H1 (cell line): Measurements from ENCODE around the gene FHDC1. TPM values are rescaled to one million over a fixed set of nuclear protein-coding genes. Genes with fewer than 3 reads are reported as not detected.

Source experiments
- CTCF ChIA-PET: fragments of 300-600 bp; sonication (Branson Sonifier 250); formaldehyde crosslinking; loops from one replicate; lab custom pipeline; 2021; ENCODE audit not compliant: partially characterized antibody; lab: Charles Lee
- POLR2A ChIA-PET: fragments of 300-600 bp; sonication (Branson Sonifier 250); formaldehyde crosslinking; loops from one replicate; lab custom pipeline; 2021; ENCODE audit warnings: inconsistent platforms; ENCODE audit not compliant: partially characterized antibody; lab: Charles Lee
- DNase-seq, 2 experiments: peaks; one replicate each; pipeline versions ENCODE4 v3.0.0 to v3.0.0-alpha.2; 2010 to 2022; ENCODE audit warnings: low spot score in 2 of 2, low read depth in 1 of 2, mixed read lengths in 1 of 2
- FAIRE-seq: peaks from 2 replicates; lab custom pipeline; 2011; peaks lifted over from hg19 to GRCh38; lab: Jason Lieb, UNC
- H2AFZ ChIP-seq: 2 replicates; pipeline ENCODE4 v1.8.1; 2012; ENCODE audit warnings: low read length, inconsistent platforms
- H2AK5ac ChIP-seq: 2 replicates; pipeline ENCODE4 v1.6.1; 2013; ENCODE audit warnings: low read depth, low read length
- H2BK120ac ChIP-seq: replicated peaks from 2 replicates; pipeline ENCODE3; 2013; ENCODE audit warnings: low read depth, low read length, inconsistent platforms
- H2BK12ac ChIP-seq: 2 replicates; pipeline ENCODE4 v1.6.1; 2013; ENCODE audit warnings: low read depth, low read length
- H2BK15ac ChIP-seq: 2 replicates; pipeline ENCODE4 v1.6.1; 2013; ENCODE audit warnings: low read length
- H2BK20ac ChIP-seq: 2 replicates; pipeline ENCODE4 v1.6.1; 2013; ENCODE audit warnings: low read length
- H2BK5ac ChIP-seq: 2 replicates; pipeline ENCODE4 v1.6.1; 2013; ENCODE audit warnings: low read depth, low read length
- H3K14ac ChIP-seq: 2 replicates; pipeline ENCODE4 v1.6.1; 2013; ENCODE audit warnings: inconsistent platforms; ENCODE audit not compliant: insufficient read length
- H3K18ac ChIP-seq: 2 replicates; pipeline ENCODE4 v1.6.1; 2013; ENCODE audit warnings: low read length; ENCODE audit errors: extremely low read depth
- H3K23ac ChIP-seq: 2 replicates; pipeline ENCODE4 v1.6.1; 2013; ENCODE audit warnings: inconsistent platforms; ENCODE audit not compliant: insufficient read length
- H3K23me2 ChIP-seq: 2 replicates; pipeline ENCODE4 v1.6.1; 2013; ENCODE audit warnings: low read depth, low read length
- H3K27ac ChIP-seq: 2 replicates; pipeline ENCODE4 v1.6.1; 2011; ENCODE audit warnings: low read depth, low read length, inconsistent platforms
- H3K27me3 ChIP-seq, 4 experiments: replicated peaks in 1 of 4; 1 replicate in 1 of 4; 2 replicates in 3 of 4; pipeline versions ENCODE4 v1.6.1 to v1.8.1; 2011 to 2013; ENCODE audit warnings: low read length in 3 of 4, mild to moderate bottlenecking in 3 of 4, inconsistent platforms in 2 of 4, mixed read lengths in 2 of 4, moderate library complexity in 1 of 4; ENCODE audit not compliant: control insufficient read depth in 3 of 4, insufficient read depth in 3 of 4; ENCODE audit errors: extremely low read depth in 1 of 4
- H3K36me3 ChIP-seq, 4 experiments: 2 replicates each; pipeline versions ENCODE4 v1.6.1 to v1.8.1; 2011 to 2013; ENCODE audit warnings: mild to moderate bottlenecking in 4 of 4, low read length in 3 of 4, moderate library complexity in 2 of 4, control low read depth in 1 of 4, inconsistent platforms in 1 of 4; ENCODE audit not compliant: insufficient read depth in 4 of 4, control insufficient read depth in 2 of 4
- H3K4ac ChIP-seq: replicated peaks from 2 replicates; pipeline ENCODE3; 2013; ENCODE audit warnings: low read length, low read depth, mixed read lengths, inconsistent platforms; ENCODE audit not compliant: insufficient read length
- H3K4me1 ChIP-seq, 4 experiments: replicated peaks in 1 of 4; 1 replicate in 1 of 4; 2 replicates in 3 of 4; pipeline versions ENCODE4 v1.6.1 to v1.8.1; 2011 to 2013; ENCODE audit warnings: low read length in 3 of 4, inconsistent platforms in 2 of 4, mixed read lengths in 1 of 4; ENCODE audit not compliant: insufficient read depth in 4 of 4, control insufficient read depth in 3 of 4
- H3K4me2 ChIP-seq, 2 experiments: 2 replicates each; pipeline versions ENCODE4 v1.6.1 to v1.8.1; 2011 to 2013; ENCODE audit warnings: low read depth in 2 of 2, low read length in 2 of 2, control low read depth in 1 of 2, inconsistent platforms in 1 of 2, mild to moderate bottlenecking in 1 of 2; ENCODE audit not compliant: insufficient read depth in 1 of 2
- H3K4me3 ChIP-seq, 4 experiments: fragments of 200-600, 300-600 bp in 1 of 4; sonication (generic), shearing (Covaris generic), sonication (Bioruptor Twin) in 1 of 4; 2 replicates each; pipeline versions ENCODE4 v1.5.1 to v1.8.1; 2011 to 2016; ENCODE audit warnings: low read length in 4 of 4, low read depth in 3 of 4, control low read depth in 2 of 4, inconsistent platforms in 2 of 4, mild to moderate bottlenecking in 2 of 4, mixed read lengths in 1 of 4, moderate library complexity in 1 of 4; ENCODE audit not compliant: insufficient read depth in 2 of 4; ENCODE audit errors: extremely low read depth in 1 of 4
- H3K56ac ChIP-seq: replicated peaks from 2 replicates; pipeline ENCODE3; 2013; ENCODE audit warnings: low read depth, mild to moderate bottlenecking, mixed read lengths, low read length, inconsistent platforms; ENCODE audit not compliant: insufficient read length
- H3K79me1 ChIP-seq: 2 replicates; pipeline ENCODE4 v1.6.1; 2013; ENCODE audit warnings: low read depth, low read length, control low read depth
- H3K79me2 ChIP-seq, 2 experiments: 2 replicates each; pipeline versions ENCODE4 v1.6.1 to v1.8.1; 2012 to 2013; ENCODE audit warnings: low read length in 2 of 2, mild to moderate bottlenecking in 2 of 2, inconsistent platforms in 1 of 2; ENCODE audit not compliant: insufficient read depth in 2 of 2, control insufficient read depth in 1 of 2
- H3K9ac ChIP-seq, 4 experiments: replicated peaks in 1 of 4; 1 replicate in 1 of 4; 2 replicates in 3 of 4; pipeline versions ENCODE4 v1.6.1 to v1.8.1; 2011 to 2013; ENCODE audit warnings: low read depth in 3 of 4, low read length in 3 of 4, control low read depth in 2 of 4, mild to moderate bottlenecking in 2 of 4, moderate library complexity in 2 of 4, inconsistent platforms in 1 of 4; ENCODE audit errors: extremely low read depth in 1 of 4
- H3K9me3 ChIP-seq, 2 experiments: 2 replicates each; pipeline versions ENCODE4 v1.6.1 to v1.8.1; 2012 to 2013; ENCODE audit warnings: mild to moderate bottlenecking in 2 of 2, moderate library complexity in 2 of 2, control low read depth in 1 of 2, inconsistent platforms in 1 of 2, low read depth in 1 of 2, low read length in 1 of 2, mixed read lengths in 1 of 2; ENCODE audit not compliant: insufficient read depth in 2 of 2
- H4K20me1 ChIP-seq, 2 experiments: replicated peaks in 1 of 2; 2 replicates each; pipeline versions ENCODE3 to v1.8.1; 2011 to 2013; ENCODE audit warnings: inconsistent platforms in 2 of 2, low read length in 2 of 2, mild to moderate bottlenecking in 1 of 2; ENCODE audit not compliant: insufficient read depth in 2 of 2, control insufficient read depth in 1 of 2
- H4K5ac ChIP-seq: 2 replicates; pipeline ENCODE4 v1.6.1; 2013; ENCODE audit warnings: low read length, low read depth, mixed read lengths, inconsistent platforms; ENCODE audit not compliant: insufficient read length
- H4K8ac ChIP-seq: 2 replicates; pipeline ENCODE4 v1.8.0; 2013; ENCODE audit warnings: mild to moderate bottlenecking, moderate library complexity, low read length, inconsistent platforms; ENCODE audit not compliant: insufficient read depth; ENCODE audit errors: extremely low read depth
- H4K91ac ChIP-seq: replicated peaks from 2 replicates; pipeline ENCODE3; 2013; ENCODE audit warnings: low read length, mixed read lengths, inconsistent platforms; ENCODE audit not compliant: insufficient read length
- WGBS, 2 experiments: shearing (Covaris generic) in 1 of 2; methylation state at CpG; one replicate each; pipeline versions ENCODE4 v1.1.6 to v1.1.7; 2013 to 2015; ENCODE audit warnings: low lambda C conversion rate in 2 of 2, mixed read lengths in 2 of 2, inconsistent platforms in 1 of 2, low coverage in 1 of 2, missing lambda C conversion rate in 1 of 2; ENCODE audit not compliant: insufficient replicate concordance in 2 of 2, insufficient coverage in 1 of 2, insufficient read length in 1 of 2; ENCODE audit errors: extremely low coverage in 1 of 2, missing lambda C conversion rate in 1 of 2; 5-methylcytosine and 5-hydroxymethylcytosine counted together
- polyA plus RNA-seq, 7 experiments: library from polyadenylated mRNA; depleted of rRNA in 3 of 7; stranded (reverse) in 5 of 7; unstranded in 2 of 7; fragments of >200 nt in 5 of 7; fragments of 200-250 nt in 2 of 7; gene quantifications; 1 replicate in 5 of 7; 2 replicates in 1 of 7; 4 replicates in 1 of 7; pipeline versions ENCODE4 v1.2.1 to v1.2.3, GENCODE V29; 2011 to 2013; ENCODE audit warnings: missing spikeins in 2 of 7, mixed read lengths in 2 of 7
- total RNA-seq: library from RNA; stranded (reverse); fragmentation: NEBNext Ultra II Directional; extraction: Animal tissue kit (Norgen Biotek cat#: 25700); gene quantifications from 2 replicates; pipeline ENCODE4 v1.2.1, GENCODE V29; 2021

The FHDC1 gene
- total and polyA plus RNA-seq, 2 of the 8 experiments (the other 6 are each of a cell fraction or from before 2014, with no cell fraction given) = 6.4 to 28.6 TPM

DNA sequence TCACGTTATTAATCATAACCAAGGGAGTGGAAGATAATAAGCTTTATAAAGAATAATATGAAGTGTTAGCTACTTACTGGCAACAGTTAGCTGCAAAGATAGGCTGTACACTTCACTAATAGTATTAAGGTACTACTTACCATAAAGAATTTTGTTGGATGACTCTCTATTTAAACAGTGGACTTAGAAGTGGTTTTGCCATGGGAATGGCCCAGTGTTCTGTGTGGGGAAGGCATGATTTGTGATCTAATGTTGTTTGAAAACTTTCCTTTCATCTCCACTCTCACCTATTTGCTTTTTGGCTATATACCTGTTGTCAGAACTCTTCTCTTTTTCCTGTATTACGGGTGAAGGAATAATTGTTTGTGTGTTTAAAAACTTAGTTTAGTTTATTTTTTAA is 23.0 kb downstream of the FHDC1 start:
- no peak overlapping the region for H2BK5ac ChIP-seq
- H3K79me2 ChIP-seq = peaks cover 0 to under 1% of the 10 kb centered on the region in 2 experiments; a peak in 1 of 4 replicates
- H3K4me3 ChIP-seq = no peak overlapping the region
- 84% methylated on average over 2 of the region's 2 CpGs; no CpG with 5 or more reads in 1 of the 2 experiments for WGBS, 2 experiments
- FAIRE-seq (no peak), DNase-seq (no peak)
- no peak overlapping the region for H2BK12ac ChIP-seq
- H3K27ac ChIP-seq = no peak overlapping the region
- H3K4me2 ChIP-seq = no peak overlapping the region
- H3K4ac ChIP-seq = no peak overlapping the region
- H3K9me3 ChIP-seq = no peaks in the 10 kb centered on the region
- H3K9ac ChIP-seq = no peak overlapping the region
- peaks cover 6 to 68% (median 30%) of the 10 kb centered on the region in 4 experiments for H3K36me3 ChIP-seq
- H3K18ac ChIP-seq = no peak overlapping the region
- H2AK5ac ChIP-seq = no peak overlapping the region
- ChIA-PET CTCF (interaction anchor here (1.3 to 1.5 kb wide), 2 partner anchors 34 to 112 kb away, joined by 4 to 5 read pairs; no protein-coding TSS in a partner anchor), POLR2A (no interaction called here)
- no peak overlapping the region for H2BK20ac ChIP-seq
- no peak overlapping the region for H3K23ac ChIP-seq
- H4K20me1 ChIP-seq = peaks cover 0 to 1% of the 10 kb centered on the region in 2 experiments
- H3K23me2 ChIP-seq = no peaks in the 10 kb centered on the region; the same call in 1 of the 2 replicates
- H4K91ac ChIP-seq = no peak overlapping the region
- H3K79me1 ChIP-seq = no peaks in the 10 kb centered on the region
- no peak overlapping the region for H4K8ac ChIP-seq
- H3K4me1 ChIP-seq = peaks cover 0 to 3% (median 0%) of the 10 kb centered on the region in 4 experiments; a peak in 1 of 7 replicates
- no peaks in the 10 kb centered on the region for H3K27me3 ChIP-seq
- no peak overlapping the region for H4K5ac ChIP-seq
- no peak overlapping the region for H3K56ac ChIP-seq
- H2AFZ ChIP-seq = no peak overlapping the region
- H3K14ac ChIP-seq = no peak overlapping the region
- H2BK15ac ChIP-seq = no peak overlapping the region
- H2BK120ac ChIP-seq = no peak overlapping the region
